HG02763 (cell line): Measurements from ENCODE around the gene GRN.
"Not testable (repeated sequence)": the region's sequence is repeated elsewhere in the genome, so short reads cannot be mapped to it uniquely, and the experiment has no call there.

Experiments
- ATAC-seq: cut with Tn5 transposase; IDR thresholded peaks from one replicate; pipeline ENCODE4 v1.9.1; 2021; ENCODE audit warnings: mild to moderate bottlenecking, moderate library complexity; ENCODE audit not compliant: unreplicated experiment

GRN gene

DNA sequence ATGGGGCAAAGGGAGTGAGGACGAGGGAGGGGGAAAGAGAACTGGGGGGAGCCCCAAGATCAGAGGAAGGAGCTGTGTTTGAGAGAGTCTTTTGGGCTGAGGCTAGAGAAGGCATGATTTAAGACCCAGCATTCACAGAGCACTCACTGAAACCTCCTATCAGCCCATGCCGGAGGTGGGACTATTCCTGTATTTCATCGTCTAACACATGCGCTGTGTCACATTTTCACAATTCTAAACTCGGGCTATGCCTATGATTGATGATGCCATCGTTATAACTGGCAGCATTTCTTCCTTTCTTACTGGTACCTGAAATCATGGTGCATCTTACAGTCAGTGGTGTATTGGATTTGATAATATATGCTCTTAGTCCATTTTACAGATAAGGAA lies 15.0 kb downstream of the GRN start:
- no peak for ATAC-seq

- no peak for ATAC-seq
These were observed 15.7 kb downstream of the GRN start for GRCh38 chr17:44360826-44361225.

DNA sequence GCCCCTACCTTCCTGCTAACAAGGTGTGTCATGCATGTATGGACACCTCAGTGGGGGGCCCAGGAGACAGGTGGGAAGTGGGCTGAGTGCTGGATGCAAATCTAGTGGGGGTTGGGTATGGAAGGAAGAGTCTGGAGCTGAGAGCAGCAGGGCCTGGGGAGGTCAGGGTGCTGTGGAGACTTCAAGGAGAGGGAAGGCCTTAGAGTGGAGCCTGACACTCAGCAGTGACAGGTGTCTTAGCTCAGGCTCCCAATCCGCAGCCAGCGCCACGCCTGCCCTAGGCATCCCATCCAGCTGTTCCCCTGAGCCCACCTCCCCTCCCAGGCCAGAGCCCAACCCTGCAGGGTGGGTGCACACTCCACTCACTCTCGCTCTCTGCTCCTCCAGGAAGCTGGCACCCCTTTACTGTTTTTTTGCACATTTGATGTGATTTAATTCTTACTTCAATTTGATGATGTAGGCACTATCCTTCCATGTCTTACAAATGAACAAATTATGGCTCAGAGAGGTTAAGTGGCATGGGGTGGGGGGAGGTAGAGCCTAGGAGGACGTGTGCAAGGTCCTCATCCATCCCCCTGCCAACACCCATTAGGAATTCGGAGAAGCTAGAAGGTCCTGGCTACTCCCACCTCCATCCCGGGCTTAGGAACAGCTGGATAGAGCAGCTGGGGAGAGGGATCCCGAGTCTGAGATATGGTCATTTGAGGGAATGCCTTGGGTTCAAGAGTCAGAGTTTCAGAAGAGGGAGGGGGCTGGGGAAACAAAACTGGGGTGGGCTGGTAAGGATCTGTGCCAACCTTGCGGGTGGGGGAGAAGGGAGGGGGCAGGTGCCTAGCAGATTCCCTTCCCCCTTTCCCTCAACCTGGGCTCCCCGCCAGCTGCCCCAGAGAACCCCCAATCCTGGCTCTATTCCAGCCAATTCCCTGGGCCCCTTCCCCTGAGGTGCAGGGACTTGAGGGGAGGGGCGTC lies 16.5 kb downstream of the GRN start:
- no peak for ATAC-seq

DNA sequence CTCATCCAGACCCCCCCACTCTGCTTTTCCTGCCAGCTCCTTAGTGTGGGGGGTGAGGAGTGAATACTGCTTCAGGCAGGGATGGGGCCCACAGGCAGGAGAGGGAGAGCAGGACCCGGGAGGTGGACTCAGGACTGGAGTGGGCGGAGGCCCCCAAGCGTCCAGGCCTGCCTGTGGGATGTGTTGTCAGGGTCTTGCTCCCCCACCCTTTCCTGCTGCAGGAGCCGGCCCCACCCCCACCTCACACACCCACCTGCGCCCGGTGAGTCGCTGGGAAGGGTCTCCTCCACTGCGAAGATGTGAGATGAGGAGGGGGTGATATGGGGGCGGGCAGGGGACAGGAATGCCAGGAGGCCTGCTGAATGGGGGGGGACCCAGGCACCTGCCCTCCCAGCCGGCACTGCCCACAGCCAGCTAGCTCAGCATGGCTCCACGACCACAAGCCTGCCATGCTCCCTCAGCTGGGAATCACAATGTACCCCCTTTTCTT lies 17.4 kb downstream of the GRN start:
- no peak for ATAC-seq

- ATAC-seq, result no peak
These were observed 18.0 kb downstream of the GRN start for GRCh38 chr17:44362949-44363612.

GRCh38 chr17:44363613-44364159 lies 18.6 kb downstream of the GRN start, which contains the start of gene FAM171A2:
Gene FAM171A2 (minus strand): TSS chr17:44363853. CDS start chr17:44363714, 139 bp downstream.
- ATAC-seq, result no peak

- not testable (repeated sequence) for ATAC-seq
These were observed 19.9 kb downstream of the GRN start for GRCh38 chr17:44365051-44365450.

- ATAC-seq, result no peak
These were observed 22.3 kb downstream of the GRN start for GRCh38 chr17:44367231-44367979.

- not testable (repeated sequence) for ATAC-seq
These were observed 23.5 kb downstream of the GRN start for GRCh38 chr17:44368391-44369243.

DNA sequence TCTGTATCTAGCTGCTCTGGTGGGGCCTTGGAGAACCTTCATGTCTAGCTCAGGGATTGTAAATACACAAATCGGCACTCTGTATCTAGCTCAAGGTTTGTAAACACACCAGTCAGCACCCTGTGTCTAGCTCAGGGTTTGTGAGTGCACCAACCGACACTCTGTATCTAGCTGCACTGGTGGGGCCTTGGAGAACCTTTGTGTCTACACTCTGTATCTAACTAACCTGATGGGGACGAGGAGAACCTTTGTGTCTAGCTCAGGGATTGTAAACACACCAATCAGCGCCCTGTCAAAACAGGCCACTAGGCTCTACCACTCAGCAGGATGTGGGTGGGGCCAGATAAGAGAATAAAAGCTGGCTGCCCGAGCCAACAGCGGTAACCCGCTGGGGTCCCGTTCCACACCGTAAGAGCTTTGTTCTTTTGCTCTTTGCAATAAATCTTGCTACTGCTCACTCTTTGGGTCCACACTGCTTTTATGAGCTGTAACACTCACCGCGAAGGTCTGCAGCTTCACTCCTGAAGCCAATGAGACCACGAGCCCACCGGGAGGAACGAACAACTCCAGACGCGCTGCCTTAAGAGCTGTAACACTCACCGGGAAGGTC lies 24.4 kb downstream of the GRN start:
- not testable (repeated sequence) for ATAC-seq

DNA sequence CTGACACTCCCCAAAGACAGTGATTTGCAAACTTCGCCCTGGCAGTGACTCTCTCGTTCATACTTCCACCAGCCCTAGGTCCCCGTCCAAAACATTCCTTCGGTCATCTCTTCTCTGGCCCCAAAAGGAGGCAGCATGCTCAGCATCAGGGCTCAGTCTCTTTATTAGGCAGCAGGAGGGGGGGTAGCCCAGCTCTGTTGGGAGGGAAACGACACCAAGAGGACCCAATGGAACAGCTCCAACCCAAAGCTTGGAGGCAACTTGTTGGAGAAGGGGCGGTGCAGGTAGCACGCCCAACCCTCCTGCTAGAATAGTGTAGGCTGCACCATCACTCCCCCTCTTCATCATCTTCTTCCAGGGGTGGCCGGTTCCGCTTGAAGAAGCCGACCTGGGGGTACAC lies 26.9 kb downstream of the GRN start:
- no peak for ATAC-seq

DNA sequence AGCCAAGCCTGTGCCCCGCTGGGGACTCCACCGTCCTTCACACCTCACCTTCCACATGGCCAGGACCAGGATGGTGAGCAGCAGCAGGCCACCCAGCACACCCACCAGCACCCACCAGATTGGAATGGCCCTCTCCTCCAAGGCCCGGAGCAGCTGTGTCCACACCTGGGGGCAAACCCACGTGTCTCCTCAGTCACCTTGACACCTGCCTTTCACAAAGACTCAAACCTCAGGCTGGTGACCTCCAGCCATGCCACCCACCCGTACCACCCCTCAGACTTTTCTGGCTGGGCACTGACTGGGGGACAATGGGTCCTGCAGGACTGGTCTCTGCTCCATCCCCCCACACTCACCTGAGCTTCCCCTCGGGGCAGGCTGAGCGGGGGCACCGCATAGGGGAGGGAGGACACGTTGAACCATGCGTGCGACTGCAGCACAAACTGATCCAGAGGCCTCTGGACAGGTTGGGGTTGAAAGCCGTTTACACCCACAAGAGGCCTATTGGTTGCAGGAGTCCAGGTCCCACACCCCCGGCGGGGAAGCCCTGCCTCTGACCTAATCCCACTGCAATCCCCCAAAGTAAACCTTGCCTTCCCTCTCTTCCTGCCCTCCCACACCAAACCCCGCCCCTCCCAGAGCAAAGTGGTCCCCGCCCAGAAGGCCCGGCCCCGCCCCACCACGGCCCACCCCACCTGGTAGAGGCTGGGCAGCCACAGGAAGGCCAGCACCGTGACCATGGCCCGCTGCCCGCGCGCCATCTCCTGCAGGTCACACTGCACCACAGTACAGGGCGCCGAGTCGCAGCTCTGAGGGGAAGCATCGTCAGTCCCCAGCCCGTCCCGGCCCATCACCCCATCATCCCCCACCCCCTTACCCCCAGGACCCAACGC lies 29.4 kb downstream of the GRN start:
- ATAC-seq, result no peak

DNA sequence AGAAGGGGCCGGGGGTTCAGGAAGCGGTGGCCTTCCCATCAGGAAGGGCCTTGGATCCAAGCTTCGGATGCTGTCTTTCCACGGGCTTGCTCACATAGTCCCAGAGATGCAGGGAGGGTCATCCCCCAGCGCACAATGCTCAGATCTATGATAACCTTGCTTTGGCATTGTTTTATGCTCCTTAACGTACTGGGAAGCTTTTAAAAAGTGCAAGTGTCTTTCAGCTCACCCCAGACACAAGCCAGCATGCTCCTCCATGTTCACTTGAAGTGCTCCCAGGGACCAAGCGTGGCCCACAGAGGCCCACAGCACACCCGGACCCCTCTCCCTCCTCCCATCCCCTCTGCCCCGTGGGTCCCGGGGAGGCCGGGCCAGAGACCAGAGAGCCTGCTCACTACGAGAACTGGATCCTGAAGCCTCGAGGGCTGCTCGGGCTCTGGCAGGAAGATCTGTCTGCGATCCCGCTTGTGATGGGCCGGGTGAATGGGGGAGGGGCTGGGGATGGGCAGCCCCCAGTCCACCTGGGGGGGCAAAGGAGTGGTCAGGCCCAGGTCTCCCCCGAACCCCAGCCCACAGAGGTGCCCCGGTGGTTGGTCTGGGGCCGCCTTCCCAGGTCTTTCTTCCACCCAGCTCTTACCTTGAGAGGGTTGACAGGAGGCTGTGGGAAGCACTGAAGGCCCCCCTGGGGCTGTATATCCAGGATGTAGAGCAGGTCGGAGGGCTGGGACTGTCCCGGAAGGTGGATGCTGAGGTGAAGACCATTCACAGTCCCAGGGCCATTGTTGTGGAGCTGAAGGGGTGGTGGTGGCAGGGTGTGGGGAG lies 30.3 kb downstream of the GRN start:
- ATAC-seq, result no peak

GRCh38 chr17:44376124-44376523 lies 31.0 kb downstream of the GRN start:
- no peak for ATAC-seq

DNA sequence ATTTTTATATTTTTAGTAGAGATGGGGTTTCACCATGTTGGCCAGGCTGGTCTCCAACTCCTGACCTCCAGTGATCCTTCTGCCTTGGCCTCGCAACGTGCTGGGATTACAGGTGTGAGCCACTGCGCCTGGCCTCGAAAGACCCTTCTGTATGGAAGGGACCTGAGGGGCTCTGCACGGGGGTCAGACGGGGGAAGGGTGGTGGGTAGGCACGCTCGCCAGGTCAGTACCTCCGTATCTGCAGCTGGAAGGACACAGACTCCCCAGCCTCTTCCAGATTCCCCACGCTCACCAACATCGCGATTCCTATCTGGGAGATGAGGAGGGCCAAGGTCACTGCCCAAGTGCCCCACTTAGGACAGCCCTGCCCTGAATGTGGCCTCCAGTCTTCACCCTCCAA lies 31.7 kb downstream of the GRN start:
- ATAC-seq, result no peak

DNA sequence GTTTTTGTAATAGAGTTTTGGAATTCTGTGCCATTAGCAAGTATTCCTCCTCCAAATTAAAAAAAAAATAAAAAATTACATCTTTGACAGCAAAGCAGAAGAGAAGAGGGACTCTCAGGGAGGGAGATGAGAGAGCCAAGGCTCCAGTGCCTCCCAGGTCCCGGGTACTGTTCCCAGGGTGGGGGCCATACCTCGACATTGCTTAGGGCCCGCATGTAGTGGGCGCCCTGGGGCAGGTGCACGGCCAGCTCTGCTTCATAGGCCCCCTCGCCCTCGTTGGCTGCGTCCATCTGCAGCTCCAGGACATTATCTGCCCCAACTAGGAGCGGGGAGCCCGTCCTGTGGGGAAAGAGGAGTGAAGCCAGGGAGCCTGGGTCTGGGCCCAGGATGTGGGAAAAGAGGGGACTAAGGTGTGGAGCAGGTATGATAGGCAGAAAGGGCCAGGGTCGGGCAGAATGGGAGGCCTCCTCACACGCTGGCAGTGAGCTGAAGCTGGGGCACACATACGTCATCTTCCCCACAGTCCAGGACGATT lies 33.1 kb downstream of the GRN start:
- ATAC-seq, result no peak

- no peak for ATAC-seq
These were observed 34.8 kb downstream of the GRN start for GRCh38 chr17:44379887-44380286.
